Activated CD4-positive, alpha-beta T cell treated with anti-CD3 and anti-CD28 coated beads, Interleukin-2, Interleukin-6, amounts not matched to agents 100 ng/mL and 50 ng/mL, durations not matched to agents 16 hours and 8 hours (primary cell): ENCODE data around the gene PDGFRB.

ENCODE experiments used
- DNase-seq: peaks from one replicate; pipeline ENCODE4 v3.0.0-alpha.2; 2020

PDGFRB gene

DNA sequence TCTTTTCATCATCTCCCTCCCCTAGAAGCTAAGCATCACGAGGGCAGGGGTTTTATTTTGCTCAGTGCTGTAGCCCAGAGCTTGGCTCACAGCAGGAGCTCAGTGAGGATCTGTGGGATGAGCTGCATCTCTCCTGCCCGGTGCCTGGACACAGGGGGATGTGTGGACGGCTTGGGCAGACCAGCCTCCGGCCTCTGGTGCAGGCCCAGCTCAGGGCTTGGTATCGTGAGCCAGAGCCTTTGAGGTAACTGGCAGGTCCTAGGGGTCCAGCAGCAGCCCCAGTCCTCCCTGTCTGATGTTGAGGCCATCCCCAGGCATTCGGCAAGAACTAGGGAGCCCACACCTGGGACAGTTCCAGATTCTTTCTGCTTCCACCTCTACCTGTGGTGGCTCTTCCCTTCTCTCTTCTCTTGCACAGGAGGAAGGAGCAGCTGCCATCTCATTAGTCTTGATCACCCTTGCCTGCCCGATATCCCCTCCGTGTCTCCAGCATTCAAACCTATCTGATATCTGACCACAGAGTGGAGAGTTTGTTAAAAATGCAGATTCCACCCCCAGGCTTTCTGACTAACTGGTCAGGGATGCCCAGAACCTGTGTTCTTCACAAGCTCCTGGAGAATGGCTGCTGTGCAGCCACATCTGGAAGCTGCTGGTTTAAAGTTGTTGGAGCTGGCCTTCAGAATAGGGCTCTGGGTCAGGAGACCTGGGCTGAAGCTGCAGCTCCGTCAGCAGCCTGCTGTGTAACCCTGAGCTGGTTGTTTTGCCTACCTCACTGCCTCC is 26.3 kb upstream of the PDGFRB start:
- no peak for DNase-seq

DNA sequence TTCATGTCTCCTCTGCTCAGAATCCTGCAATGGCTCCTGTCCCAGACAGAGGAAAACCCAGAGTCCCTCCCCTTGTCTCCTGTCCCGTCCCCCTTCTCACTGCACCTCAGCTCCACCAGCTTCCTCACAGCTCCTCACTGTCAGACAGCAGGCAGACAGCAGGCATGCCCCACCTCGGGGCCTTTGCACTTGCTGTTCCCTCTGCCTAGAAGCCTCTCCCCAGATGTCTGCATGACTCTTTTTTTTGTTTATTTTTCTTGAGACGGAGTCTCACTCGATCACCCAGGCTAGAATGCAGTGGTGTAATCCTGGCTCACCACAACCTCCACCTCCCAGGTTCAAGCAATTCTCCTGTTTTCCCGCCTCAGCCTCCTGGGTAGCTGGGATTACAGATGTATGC is 25.4 kb upstream of the PDGFRB start:
- DNase-seq: no peak

DNA sequence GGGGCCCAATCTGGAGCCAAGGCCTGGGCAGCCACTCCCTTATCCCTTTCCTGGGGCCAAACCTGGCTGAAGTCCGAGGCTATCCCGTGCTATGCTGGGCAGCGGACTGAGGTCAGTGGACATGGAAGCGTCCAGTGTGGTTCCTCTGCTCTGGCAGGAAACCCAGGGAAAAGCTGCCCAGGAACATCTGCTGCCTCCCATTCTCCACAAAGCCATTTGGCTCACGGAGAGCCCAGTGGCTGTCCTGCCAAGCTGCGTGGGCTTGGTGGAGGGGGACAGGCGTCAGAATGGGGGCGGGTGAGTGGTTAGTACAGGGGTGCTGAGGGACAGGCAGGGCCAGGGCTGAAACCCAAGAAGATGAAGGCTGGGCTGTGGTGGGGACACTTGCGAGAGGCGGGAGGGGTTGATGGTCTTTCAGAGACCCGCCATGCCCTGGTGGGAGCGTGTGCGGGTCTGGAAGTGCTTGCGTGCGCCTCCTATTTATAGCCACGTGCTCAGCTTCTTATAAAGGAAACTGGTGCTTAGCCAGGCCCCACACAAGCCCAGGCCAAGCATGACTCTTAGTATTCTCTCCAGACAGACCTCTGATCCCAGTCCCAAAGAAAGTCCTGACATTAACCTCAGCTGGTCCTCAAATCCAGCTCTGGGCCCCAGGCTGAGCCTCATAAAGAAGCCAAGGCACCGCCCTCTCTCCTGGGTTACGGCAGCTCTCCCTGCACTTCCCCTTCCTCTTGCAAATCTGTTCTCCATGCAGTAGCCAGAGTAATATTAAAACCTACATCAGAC is 24.8 kb upstream of the PDGFRB start:
- no peak for DNase-seq

DNA sequence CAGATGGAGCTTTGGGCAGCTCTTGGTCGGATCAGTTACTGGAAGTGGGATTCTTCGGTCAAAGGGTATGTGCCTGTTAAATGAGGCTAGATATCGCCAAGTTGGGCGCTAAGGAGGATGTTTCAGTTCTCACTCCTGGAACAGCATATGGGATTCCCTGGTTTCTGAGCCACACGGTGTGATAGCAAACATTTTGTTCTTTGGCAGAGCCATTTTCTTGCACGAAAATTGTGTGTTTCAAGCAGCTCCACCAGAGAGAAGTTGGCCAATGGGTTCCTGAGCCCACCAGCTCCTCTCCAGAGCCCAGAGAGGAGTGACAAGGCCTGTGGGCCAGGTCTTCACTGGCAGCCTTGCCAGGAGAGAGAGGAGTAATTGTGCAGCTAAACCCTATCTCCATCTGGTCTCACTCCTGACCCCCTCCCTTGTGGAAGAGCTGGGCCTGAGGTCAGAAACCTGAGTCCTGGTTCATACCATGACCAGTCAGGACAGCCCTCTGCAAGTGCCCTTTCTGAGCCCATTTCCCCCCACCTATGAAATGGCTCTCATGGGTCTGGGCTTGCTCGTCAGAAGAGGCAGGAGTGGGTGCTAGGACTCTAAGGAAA is 23.5 kb upstream of the PDGFRB start:
- no peak for DNase-seq

DNA sequence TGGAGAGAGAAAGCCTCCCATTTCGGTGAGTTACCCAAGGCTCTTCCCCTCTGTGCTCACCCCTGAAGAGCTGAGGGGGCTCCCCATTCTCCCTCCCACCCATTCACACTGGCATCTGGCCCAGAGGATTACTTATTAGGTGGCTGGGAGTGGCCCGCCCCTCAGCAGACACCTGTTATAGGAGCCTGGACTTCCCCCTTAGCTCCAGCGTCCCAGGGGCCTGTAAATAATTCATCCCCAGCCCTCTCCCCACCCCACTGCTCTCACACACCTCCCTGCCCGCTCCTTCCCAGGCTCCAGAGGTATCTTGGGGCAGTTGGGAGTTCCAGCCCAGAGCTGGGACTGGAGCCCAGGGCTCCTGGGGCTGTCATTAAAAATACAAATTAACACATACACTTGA is 22.6 kb upstream of the PDGFRB start:
- DNase-seq: no peak

DNA sequence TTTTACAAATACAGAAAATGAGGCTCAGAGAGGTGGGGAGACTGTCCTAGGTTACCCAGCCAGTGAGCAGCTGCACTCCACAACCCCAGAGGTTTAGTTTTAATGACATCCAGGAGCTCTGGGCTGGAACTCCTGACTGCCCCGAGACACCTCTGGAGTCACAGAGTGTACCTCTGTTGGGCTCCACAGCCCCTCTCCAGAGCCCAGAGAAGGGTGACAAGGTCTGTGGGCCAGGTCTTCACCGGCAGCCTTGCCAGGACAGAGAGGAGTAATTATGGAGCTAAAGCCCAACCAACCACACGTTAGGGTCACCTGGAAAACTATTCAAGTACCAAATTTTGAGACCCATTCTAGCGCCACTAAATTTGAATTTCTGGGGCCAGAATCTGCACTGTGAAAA is 22.1 kb upstream of the PDGFRB start:
- no peak for DNase-seq

DNA sequence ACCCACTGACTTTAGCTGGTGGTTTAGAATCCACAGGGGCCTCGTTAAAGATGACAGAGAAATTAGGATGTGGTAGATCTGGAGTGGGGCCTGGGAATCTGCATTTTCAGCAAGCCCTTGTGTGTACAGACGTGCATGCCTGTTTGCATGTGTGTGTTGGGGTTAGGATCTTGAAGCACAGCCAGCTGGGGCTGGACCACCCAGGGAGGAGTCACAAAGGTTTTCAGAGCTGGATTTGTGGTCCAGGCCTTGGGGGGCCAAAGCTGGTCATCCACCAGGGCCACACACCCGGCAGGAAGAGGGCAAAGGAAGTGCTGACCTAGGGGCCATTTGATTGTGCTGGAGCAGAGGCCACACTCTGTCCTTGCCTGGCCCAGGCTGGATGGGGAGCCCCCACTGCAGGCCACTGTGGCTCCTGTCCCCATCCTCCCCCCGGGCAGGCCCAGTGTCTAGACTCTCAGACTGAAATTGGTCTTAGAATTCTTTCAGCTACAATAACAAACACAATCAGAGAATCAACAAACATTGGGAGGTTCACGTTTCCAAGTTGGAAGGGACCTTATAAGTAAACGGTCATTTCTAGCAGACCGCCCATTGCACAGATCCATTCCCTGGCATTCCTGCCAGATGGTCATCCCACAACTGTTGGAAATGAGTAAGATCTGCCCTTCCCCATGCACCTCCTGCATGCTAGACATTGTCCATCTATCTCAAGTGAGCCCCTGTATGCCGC is 21.3 kb upstream of the PDGFRB start:
- DNase-seq: no peak

DNA sequence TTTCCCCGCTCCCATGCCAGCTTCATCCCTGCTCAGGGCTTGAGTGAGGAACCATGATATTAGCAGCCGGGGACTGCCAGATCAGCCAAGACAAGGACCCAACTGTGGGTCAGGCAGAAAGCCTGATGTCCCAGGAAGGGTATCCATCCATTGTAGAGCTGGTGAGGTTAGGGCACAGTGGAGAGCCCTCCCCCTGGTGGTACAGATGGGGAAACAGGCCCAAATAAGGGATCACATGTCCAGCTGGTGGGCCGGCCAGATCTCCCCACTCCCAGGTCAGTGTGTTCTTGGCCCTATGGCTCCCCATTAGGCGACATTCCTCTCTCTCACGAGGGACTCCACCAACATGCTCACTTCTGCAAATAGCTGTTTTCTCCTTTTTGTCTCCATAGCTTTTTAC is 19.9 kb upstream of the PDGFRB start:
- no peak for DNase-seq

DNA sequence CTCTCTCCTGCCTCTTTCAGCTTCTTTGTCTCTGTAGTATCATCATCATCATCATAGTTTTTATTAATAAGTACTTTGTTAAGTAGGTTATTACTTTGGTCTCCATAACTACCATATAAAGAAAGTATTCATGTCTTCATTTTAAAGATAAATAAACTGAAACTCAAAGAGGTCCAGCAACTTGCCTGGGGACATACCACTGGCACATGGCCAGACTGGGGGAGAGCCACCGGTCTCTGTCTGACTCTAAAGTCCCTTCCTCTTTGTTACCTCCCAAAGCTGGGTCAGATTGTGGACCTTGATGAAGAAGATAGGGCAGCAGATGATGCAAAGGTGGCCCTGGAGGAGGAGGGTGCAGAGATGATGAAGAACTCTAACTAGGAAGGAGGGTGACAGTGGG is 19.4 kb upstream of the PDGFRB start:
- no peak for DNase-seq

DNA sequence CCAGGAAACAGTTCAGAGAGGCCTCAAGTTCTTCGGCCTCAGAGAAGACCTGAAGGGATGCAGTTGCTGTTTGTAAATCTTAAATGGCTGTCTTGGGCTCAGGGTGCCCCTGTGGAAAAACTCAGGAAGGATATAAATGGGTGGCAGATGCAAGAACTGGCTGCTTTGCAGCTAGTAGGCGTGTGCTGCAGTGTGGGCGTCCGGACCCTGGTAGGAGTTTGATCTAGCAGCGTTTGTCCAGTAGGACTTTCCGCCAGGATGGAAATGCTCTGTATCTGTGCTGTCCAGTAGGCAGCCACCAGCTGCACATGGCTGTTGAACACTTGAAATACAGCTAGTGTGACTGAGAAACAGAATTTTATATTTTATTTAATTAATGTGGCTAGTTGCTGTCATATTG is 18.6 kb upstream of the PDGFRB start:
- no peak for DNase-seq

DNA sequence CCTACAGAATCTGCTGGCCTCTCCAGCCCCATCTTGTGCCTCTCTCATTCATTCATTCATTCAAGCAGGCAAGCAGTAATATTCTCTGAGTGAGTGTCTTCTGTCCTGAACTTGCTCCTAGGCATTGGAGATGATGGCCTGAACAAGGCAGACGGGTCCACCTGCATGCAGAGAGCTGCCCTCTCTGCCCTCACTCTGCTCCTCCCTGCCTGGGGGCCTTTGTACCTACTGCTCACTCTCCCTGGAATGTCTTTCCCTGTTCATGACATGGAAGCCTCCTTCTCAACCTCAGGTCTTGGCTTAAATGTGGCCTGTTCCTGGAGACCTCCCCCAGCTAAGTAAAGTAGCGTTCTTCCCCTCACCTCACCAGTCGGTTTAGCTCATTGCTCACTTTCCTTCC is 17.5 kb upstream of the PDGFRB start:
- DNase-seq: no peak

DNA sequence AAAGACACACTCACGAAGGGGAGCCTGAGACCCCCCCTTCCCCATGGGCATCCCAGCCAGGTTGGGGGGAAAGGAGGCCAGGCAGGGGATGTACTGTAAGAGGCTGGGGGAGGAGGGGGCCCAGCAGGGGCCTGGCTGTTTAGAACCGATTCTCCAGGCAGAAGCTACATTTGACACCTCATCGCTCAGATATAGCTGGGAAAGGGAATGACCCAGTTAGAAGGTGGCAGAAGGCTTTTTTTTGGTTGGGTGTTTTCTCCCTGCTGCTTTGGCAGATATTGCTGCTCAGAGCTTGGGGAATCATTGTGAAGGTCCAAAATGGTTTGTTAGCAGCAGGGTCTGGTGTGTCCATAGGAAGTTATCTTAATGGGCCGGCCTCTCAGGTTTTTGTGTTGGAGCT is 16.9 kb upstream of the PDGFRB start:
- no peak for DNase-seq

DNA sequence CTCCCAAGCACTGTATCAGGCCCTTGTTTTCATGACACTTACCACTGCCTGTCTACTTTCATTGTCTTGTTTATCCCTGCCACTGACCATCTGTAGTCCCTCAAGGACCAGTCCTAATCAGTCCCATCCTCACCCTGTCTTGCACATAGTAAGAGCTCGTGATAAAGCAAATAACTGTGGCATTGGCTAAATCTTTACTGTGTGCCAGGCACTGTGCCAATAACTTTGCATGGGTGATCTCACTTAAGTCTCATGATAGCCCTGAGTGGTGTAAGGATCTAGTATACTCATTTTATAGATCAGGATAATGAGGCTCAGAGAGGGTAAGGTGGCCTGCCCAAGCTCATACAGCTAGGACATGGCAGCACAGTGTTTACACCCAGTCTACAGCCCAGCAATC is 16.5 kb upstream of the PDGFRB start:
- no peak for DNase-seq

DNA sequence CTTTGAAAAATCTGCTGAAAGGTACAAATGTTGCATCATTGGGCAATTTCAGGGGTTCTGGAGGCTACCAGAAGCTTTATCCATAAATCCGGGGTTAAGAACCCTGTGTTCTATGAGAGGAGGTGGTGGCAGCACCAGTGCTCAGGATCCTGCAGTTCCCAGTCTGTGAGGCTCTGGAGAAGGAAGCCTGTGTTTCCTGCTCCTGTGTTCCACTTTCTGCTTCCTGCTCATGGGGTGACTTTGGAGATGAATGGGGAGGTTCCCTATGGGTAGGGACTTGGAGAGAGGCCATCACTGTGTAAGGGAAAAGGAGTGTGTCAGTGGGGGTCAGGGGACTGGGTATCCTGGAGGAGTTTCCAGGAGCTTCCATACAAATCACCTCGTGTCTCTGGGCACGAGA is 13.2 kb upstream of the PDGFRB start:
- no peak for DNase-seq

DNA sequence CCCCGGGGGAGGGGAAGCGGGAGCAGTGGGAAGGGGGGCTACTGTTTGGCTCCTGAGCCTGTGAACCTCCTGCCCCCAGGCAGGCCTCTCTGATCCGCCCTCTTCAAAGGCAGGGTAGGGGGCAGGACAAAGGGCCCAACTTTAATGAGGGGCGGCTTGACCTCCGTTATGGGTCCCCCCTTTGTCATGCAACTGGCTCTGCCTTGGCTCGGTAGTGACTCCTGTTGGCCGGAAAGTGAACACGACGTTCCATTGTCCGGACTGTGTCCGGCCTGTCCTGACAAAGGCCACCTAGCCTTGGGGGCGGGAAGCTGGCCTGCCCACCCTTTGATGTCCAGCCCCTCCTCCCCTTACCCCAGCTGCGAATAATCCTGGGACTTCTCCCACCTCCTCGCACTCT is 12.3 kb upstream of the PDGFRB start:
- DNase-seq: no peak

DNA sequence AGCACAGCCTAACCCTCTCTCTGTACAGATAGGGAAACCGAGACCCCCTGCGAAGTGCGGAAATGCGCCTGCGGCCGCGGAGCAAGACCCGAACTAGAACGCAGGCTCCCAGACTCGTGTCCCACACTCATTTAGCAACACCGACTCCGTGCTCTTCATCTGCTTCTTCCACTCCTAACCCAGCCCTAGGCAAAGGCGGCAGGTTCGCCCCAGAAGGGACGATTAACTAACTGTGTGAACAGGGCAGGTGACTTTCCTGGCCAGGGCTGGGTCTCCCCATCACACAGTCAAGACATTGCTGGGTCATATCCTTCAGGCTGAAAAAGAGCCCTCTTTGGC is 11.8 kb upstream of the PDGFRB start:
- DNase-seq: no peak

DNA sequence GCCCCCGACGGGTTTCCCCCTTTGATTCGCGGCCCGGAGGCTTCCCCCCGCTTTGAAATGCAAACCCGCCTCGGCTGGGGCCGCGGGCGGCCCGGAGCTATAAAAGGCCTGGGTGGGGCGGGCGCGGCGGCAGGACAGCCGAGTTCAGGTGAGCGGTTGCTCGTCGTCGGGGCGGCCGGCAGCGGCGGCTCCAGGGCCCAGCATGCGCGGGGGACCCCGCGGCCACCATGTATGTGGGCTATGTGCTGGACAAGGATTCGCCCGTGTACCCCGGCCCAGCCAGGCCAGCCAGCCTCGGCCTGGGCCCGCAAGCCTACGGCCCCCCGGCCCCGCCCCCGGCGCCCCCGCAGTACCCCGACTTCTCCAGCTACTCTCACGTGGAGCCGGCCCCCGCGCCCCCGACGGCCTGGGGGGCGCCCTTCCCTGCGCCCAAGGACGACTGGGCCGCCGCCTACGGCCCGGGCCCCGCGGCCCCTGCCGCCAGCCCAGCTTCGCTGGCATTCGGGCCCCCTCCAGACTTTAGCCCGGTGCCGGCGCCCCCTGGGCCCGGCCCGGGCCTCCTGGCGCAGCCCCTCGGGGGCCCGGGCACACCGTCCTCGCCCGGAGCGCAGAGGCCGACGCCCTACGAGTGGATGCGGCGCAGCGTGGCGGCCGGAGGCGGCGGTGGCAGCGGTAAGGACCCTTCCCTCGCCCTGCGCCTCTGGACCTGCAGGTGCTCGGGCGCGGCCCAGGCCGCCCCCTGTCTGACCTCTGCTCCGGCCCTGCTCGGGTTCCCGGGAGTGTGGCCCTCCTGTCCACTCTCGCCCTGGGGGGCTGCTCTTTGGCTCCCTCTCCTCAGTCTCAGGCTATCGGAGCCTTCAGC is 11.2 kb upstream of the PDGFRB start, which contains the start of gene CDX1:
Gene CDX1 (plus strand): TSS at position 129 of the 862 bp plus-strand sequence. CDS start 99 bp downstream, at position 228.
- no peak for DNase-seq

DNA sequence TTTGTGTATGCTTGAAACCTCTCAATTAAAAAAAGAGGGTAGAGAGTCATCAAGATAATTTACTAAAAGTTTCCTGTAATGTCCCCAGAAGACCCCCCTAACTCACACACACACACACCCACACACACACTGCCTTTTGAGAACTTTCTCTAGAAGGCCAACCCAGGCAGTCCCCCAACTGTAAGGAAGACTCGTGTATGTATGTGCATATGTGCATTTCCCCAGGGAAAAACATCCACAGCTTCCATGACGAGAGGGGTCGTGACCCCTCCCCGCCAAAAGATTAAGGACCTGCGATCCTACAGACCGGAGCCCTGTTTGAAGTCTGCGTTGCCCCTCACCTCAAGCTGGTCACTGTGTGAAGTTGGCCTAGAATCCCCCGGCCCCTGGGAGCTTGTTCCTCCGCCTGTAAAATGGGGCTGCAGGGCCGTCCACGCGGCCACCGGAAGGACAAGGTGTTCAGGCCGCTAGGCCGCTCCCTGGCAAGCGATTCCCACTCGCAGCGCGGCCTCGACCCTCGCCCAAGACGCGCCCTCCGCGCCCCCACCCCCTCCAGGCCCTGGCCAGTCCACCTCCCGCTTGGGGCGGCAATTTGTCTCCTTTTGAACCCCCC is 10.5 kb upstream of the PDGFRB start:
- DNase-seq: no peak

DNA sequence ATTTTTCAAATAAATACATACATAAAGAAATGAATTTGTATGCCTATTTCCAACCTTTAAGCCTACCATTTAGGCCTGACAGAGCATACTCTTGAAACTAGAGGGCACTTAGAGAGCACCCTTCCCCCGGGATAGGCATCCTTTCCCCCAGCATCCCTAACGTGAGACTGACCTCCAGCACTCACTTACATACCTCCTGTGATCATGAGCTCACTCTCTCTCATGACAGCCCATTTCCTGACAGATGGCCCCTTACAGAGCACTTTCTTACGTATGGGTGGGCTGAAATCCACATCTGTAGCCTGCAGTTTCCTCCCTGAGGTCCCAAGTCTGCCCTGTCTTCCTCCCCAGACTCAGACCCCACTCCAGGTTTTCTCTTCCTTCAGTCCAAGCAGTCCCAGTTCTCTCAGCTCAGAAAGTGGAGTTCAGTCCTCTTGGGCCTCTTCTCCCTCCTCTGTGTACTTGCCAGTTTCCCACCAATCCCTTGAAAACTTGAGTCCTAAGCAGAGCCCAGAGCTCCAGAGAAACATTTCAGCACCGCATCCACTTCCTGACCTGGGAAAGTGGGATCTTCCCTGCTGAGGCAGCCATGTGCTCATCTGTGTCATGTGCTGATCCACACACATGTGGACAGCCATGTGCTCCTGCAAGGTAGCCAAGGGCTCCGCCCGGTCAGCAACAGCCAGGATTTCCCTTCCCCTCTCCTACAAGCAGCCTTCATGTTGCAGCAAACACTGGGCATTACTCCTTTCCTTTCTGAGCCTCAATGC is 8.8 kb upstream of the PDGFRB start:
- DNase-seq: no peak

DNA sequence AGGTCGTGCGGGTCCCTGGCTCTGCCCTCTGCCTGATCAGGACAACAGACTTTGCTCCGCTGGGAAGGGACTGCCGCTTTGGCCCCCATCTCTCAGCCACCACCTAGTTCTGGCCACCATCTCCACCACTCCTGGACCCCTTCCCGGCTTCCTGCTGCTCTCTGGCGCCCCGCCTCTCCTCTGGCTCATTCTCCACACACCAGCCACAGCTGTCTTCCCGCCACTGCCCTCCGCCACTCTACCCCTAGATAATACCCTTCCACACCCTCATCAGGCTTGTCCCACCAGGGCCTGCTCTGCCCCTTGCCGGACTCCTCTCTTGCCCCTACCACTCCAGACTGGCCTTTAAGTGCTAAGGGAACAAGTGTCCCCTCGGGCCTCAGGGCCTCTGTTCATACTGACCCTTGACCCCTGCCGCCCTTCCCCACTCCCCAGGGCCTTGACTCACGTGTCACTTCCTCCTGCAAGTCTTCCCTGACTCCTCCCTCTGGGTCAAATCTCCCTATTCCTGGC is 8.0 kb upstream of the PDGFRB start:
- DNase-seq: no peak

DNA sequence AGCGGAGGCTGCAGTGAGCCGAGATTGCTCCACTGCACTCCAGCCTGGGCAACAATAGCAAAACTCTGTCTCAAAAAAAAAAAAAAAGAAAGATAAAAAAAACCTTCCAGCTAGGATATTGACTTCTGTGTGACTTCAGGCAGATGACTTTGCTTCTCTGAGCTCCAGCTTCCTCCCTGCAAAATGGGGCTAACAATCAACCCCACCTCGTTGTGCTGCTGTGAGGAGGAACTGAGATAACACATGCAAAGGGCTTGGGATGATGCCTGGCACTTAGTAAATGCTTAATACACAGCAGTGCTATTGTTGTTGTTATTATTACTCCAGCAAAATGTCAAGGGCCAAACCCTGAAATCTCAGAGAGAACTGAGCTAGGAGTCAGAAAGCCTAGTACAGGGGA is 7.4 kb upstream of the PDGFRB start:
- no peak for DNase-seq
